CD14-positive monocyte (primary cell): ENCODE data around the gene IQGAP2. TPM values are rescaled to one million over a fixed set of nuclear protein-coding genes. Genes with fewer than 3 reads are reported as not detected.

ENCODE experiments used
- DNase-seq, 3 donors: peaks; one replicate each; pipeline ENCODE4 v3.0.0-alpha.2; 2011 to 2022
- H2AFZ ChIP-seq: 2 replicates; pipeline ENCODE4 v1.6.0; 2012; ENCODE audit warnings: mild to moderate bottlenecking, low read depth, low read length, inconsistent platforms; ENCODE audit not compliant: insufficient read depth, poor library complexity, severe bottlenecking
- H3K27ac ChIP-seq, 2 donors: 1 replicate in 1 of 2; 2 replicates in 1 of 2; pipeline ENCODE4 v1.5.1; 2012 to 2013; ENCODE audit warnings: low read length in 2 of 2, control low read depth in 1 of 2, inconsistent platforms in 1 of 2, low read depth in 1 of 2, mild to moderate bottlenecking in 1 of 2
- H3K27me3 ChIP-seq, 2 donors: one replicate each; pipeline versions ENCODE4 v1.6.0 to v1.6.1; 2011 to 2013; ENCODE audit warnings: low read length in 2 of 2; ENCODE audit not compliant: control insufficient read depth in 2 of 2, insufficient read depth in 2 of 2
- H3K36me3 ChIP-seq, 2 donors: replicated peaks in 1 of 2; 1 replicate in 1 of 2; 2 replicates in 1 of 2; pipeline versions ENCODE4 v1.5.1 to v1.6.1; 2012 to 2013; ENCODE audit warnings: low read length in 2 of 2, control low read depth in 1 of 2, inconsistent platforms in 1 of 2, mild to moderate bottlenecking in 1 of 2; ENCODE audit not compliant: insufficient read depth in 2 of 2, control insufficient read depth in 1 of 2
- H3K4me1 ChIP-seq, 2 donors: 1 replicate in 1 of 2; 2 replicates in 1 of 2; pipeline versions ENCODE4 v1.5.1 to v1.6.1; 2012 to 2013; ENCODE audit warnings: low read length in 2 of 2, control low read depth in 1 of 2, inconsistent platforms in 1 of 2, mild to moderate bottlenecking in 1 of 2, moderate library complexity in 1 of 2; ENCODE audit not compliant: insufficient read depth in 2 of 2, control insufficient read depth in 1 of 2
- H3K4me2 ChIP-seq: replicated peaks from 2 replicates; pipeline ENCODE3; 2012; ENCODE audit warnings: low read length, moderate library complexity, mild to moderate bottlenecking; ENCODE audit not compliant: poor library complexity, severe bottlenecking; ENCODE audit errors: extremely low read depth
- H3K4me3 ChIP-seq, 3 experiments: fragments of 200-600 bp in 1 of 3; sonication (generic) in 1 of 3; replicated peaks in 1 of 3; 1 replicate in 2 of 3; 2 replicates in 1 of 3; pipeline ENCODE4 v1.5.1; 2011 to 2013; ENCODE audit warnings: low read length in 3 of 3, mild to moderate bottlenecking in 3 of 3, control low read depth in 2 of 3, low read depth in 2 of 3, inconsistent platforms in 1 of 3, moderate library complexity in 1 of 3
- H3K79me2 ChIP-seq: 2 replicates; pipeline ENCODE4 v1.6.0; 2012; ENCODE audit warnings: mild to moderate bottlenecking, control low read depth, inconsistent platforms, low read length, moderate library complexity; ENCODE audit not compliant: insufficient read depth
- H3K9ac ChIP-seq: 2 replicates; pipeline ENCODE4 v1.6.0; 2017; ENCODE audit warnings: low read length, mild to moderate bottlenecking; ENCODE audit not compliant: insufficient read depth, poor library complexity, severe bottlenecking
- H3K9me3 ChIP-seq, 2 donors: replicated peaks in 1 of 2; 1 replicate in 1 of 2; 2 replicates in 1 of 2; pipeline versions ENCODE4 v1.5.1 to v1.6.1; 2012 to 2013; ENCODE audit warnings: low read length in 2 of 2, control low read depth in 1 of 2; ENCODE audit not compliant: control insufficient read depth in 1 of 2, insufficient read depth in 1 of 2
- H4K20me1 ChIP-seq: 2 replicates; pipeline ENCODE4 v1.6.0; 2012; ENCODE audit warnings: mild to moderate bottlenecking, low read length, control low read depth, moderate library complexity; ENCODE audit not compliant: insufficient read depth
- H3K27ac Mint-ChIP-seq, 7 donors: one replicate each; pipeline ENCODE4 v1.8.0; 2020; ENCODE audit warnings: mild to moderate bottlenecking in 7 of 7, mixed read lengths in 7 of 7, moderate library complexity in 6 of 7, inconsistent platforms in 2 of 7
- H3K27me3 Mint-ChIP-seq, 3 donors: one replicate each; pipeline ENCODE4 v1.8.0; 2021 to 2022; ENCODE audit warnings: low read depth in 3 of 3, mild to moderate bottlenecking in 3 of 3, mixed read lengths in 3 of 3, moderate library complexity in 3 of 3, inconsistent platforms in 1 of 3
- H3K36me3 Mint-ChIP-seq, 2 donors: one replicate each; pipeline ENCODE4 v1.8.0; 2020; ENCODE audit warnings: mixed read lengths in 2 of 2, inconsistent platforms in 1 of 2, mild to moderate bottlenecking in 1 of 2
- H3K4me1 Mint-ChIP-seq: one replicate; pipeline ENCODE4 v1.8.0; 2020; ENCODE audit warnings: mild to moderate bottlenecking, mixed read lengths
- H3K4me3 Mint-ChIP-seq, 2 donors: one replicate each; pipeline ENCODE4 v1.8.0; 2020; ENCODE audit warnings: mild to moderate bottlenecking in 2 of 2, mixed read lengths in 2 of 2, moderate library complexity in 1 of 2
- H3K9me3 Mint-ChIP-seq, 7 donors: one replicate each; pipeline ENCODE4 v1.8.0; 2020 to 2022; ENCODE audit warnings: mixed read lengths in 7 of 7, mild to moderate bottlenecking in 6 of 7, moderate library complexity in 6 of 7, inconsistent platforms in 2 of 7
- WGBS: methylation state at CpG from one replicate; pipeline ENCODE4 v1.1.5; 2013; ENCODE audit warnings: missing lambda C conversion rate; ENCODE audit not compliant: insufficient coverage; 5-methylcytosine and 5-hydroxymethylcytosine counted together
- intact Hi-C, 2 donors: fragments of 100-400 bp; cut with micrococcal nuclease; formaldehyde crosslinking; loops; one replicate each; pipeline versions ENCODE4 v1.15.0 to v1.15.1; 2023
- polyA plus RNA-seq, 3 donors: library from polyadenylated mRNA; depleted of rRNA in 1 of 3; unstranded in 2 of 3; stranded (reverse) in 1 of 3; fragments of 300-500 nt in 2 of 3; fragments of >200 nt in 1 of 3; fragmentation: Illumina TruSeq in 2 of 3; gene quantifications; 1 replicate in 2 of 3; 2 replicates in 1 of 3; pipeline ENCODE4 v1.2.3, GENCODE V29; 2012 to 2021
- TF ChIP-seq, protein P1 (sequence below): fragments of 200-600 bp; IDR thresholded peaks from one replicate; pipeline ENCODE4 v1.8.0; 2022; ENCODE audit warnings: antibody characterized with exemption, mild to moderate bottlenecking

The IQGAP2 gene
- polyA plus RNA-seq, 3 donors, result 21.4 to 50.9 (median 35.4) TPM

DNA sequence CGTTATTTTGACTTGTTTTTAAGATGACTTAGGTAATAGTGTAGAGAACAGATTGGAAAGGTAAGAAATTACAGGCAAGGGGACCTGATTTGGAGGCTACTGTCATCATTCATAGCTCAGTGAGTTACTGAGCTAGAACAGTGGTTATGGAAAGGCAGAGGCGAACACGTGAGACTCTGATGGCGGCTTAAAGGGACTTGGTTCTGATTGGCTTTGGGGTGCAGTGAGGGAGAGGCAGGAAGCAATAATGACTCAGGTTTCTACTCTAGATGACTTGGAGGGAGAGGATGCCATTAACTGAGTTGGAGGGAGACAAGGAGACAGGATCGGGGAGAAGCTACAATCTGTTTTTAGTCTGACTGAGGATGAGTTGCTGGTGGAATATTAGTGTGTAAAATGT is 217.1 kb downstream of the IQGAP2 start:
- Mint-ChIP-seq H3K9me3 (no peaks in the 10 kb centered on the region), H3K36me3 (peaks cover 62 to 75% of the 10 kb centered on the region in 2 donors), H3K4me1 (peaks cover 13% of the 10 kb centered on the region), H3K27me3 (peaks cover 0 to 2% (median 0%) of the 10 kb centered on the region in 3 donors), H3K4me3 (no peak overlapping the region), H3K27ac (peak overlapping the region in 2 of 7 donors; percentile 0 to 26)
- Histone ChIP-seq H3K9me3 (no peaks in the 10 kb centered on the region), H3K4me1 (no peaks in the 10 kb centered on the region), H3K9ac (no peak overlapping the region), H2AFZ (no peak overlapping the region), H3K36me3 (peaks cover 35 to 90% of the 10 kb centered on the region in 2 donors), H3K79me2 (no peaks in the 10 kb centered on the region), H4K20me1 (peaks cover 12% of the 10 kb centered on the region), H3K4me2 (no peak overlapping the region), H3K27me3 (no peaks in the 10 kb centered on the region), H3K27ac (no peak overlapping the region), H3K4me3 (no peak overlapping the region)
- intact Hi-C loops, result no loop called here
- TF ChIP-seq, protein P1, sequence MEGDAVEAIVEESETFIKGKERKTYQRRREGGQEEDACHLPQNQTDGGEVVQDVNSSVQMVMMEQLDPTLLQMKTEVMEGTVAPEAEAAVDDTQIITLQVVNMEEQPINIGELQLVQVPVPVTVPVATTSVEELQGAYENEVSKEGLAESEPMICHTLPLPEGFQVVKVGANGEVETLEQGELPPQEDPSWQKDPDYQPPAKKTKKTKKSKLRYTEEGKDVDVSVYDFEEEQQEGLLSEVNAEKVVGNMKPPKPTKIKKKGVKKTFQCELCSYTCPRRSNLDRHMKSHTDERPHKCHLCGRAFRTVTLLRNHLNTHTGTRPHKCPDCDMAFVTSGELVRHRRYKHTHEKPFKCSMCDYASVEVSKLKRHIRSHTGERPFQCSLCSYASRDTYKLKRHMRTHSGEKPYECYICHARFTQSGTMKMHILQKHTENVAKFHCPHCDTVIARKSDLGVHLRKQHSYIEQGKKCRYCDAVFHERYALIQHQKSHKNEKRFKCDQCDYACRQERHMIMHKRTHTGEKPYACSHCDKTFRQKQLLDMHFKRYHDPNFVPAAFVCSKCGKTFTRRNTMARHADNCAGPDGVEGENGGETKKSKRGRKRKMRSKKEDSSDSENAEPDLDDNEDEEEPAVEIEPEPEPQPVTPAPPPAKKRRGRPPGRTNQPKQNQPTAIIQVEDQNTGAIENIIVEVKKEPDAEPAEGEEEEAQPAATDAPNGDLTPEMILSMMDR, result no peak
- 91% methylated on average over 4 of the region's 5 CpGs for WGBS
- no peak for DNase-seq

- H3K79me2 ChIP-seq, result no peaks in the 10 kb centered on the region
- no peaks in the 10 kb centered on the region for H3K4me1 ChIP-seq
- Mint-ChIP-seq H3K27ac (no peak overlapping the region), H3K9me3 (no peaks in the 10 kb centered on the region), H3K36me3 (peaks cover 59 to 76% of the 10 kb centered on the region in 2 donors), H3K4me1 (peaks cover 23% of the 10 kb centered on the region), H3K4me3 (no peak overlapping the region), H3K27me3 (peaks cover 0 to 4% (median 0%) of the 10 kb centered on the region in 3 donors)
- no peak overlapping the region for H3K9ac ChIP-seq
- no peak overlapping the region for H3K4me2 ChIP-seq
- no peak overlapping the region for H2AFZ ChIP-seq
- WGBS, result 87% methylated on average over 3 of the region's 5 CpGs
- no peak overlapping the region for H3K4me3 ChIP-seq
- no peaks in the 10 kb centered on the region for H3K27me3 ChIP-seq
- no peaks in the 10 kb centered on the region for H3K9me3 ChIP-seq
- peaks cover 27 to 80% of the 10 kb centered on the region in 2 donors for H3K36me3 ChIP-seq
- peaks cover 25% of the 10 kb centered on the region for H4K20me1 ChIP-seq
- DNase-seq, result no peak
- TF ChIP-seq, protein P1, result no peak
- no peak overlapping the region for H3K27ac ChIP-seq
- intact Hi-C loops, result no loop called here
Measured at GRCh38 chr5:76622076-76622475, 219.0 kb downstream of the IQGAP2 start.
